ENCODE data around the gene ALB. TPM values are rescaled to one million over a fixed set of nuclear protein-coding genes. Genes with fewer than 3 reads are reported as not detected.

ALB gene
- total RNA-seq, 1 donor from 2014 or later = 51.5 TPM

GRCh38 chr4:73468170-73468569 lies 64.1 kb downstream of the ALB start:
- Histone ChIP-seq H3K9me3 (no peaks in the 10 kb centered on the region), H3K27me3 (no peaks in the 10 kb centered on the region), H3K36me3 (no peaks in the 10 kb centered on the region), H3K4me1 (no peaks in the 10 kb centered on the region), H3K4me3 (no peak overlapping the region), H3K27ac (no peak overlapping the region)
- intact Hi-C loops (cut with DNase I) = no loop called here
- no peak for TF ChIP-seq CTCF (IDR thresholded peaks at IDR 0.05)
- no peak for DNase-seq (ENCODE audit: low spot score in 2 of 2)

GRCh38 chr4:73470728-73471127 lies 66.6 kb downstream of the ALB start:
- no peak for TF ChIP-seq CTCF (IDR thresholded peaks at IDR 0.05)
- Histone ChIP-seq H3K36me3 (no peaks in the 10 kb centered on the region), H3K4me1 (no peaks in the 10 kb centered on the region), H3K9me3 (no peaks in the 10 kb centered on the region), H3K27ac (no peak overlapping the region), H3K27me3 (no peaks in the 10 kb centered on the region), H3K4me3 (no peak overlapping the region)
- intact Hi-C loops (cut with DNase I) = no loop called here
- DNase-seq (ENCODE audit: low spot score in 2 of 2) = no peak

Other genes with a start within 250 kb of the ALB start
- 52.0 TPM for gene ANKRD17, start 145.5 kb upstream of the ALB start, total RNA-seq
- gene AFP, start 31.9 kb downstream of the ALB start, total RNA-seq = not detected
- gene AFM, start 77.5 kb downstream of the ALB start, total RNA-seq = not detected
- 1.4 TPM for gene RASSF6, start 216.1 kb downstream of the ALB start, total RNA-seq

All from ascending aorta (tissue), 2 donors.